ENCODE measurements around the gene WBP2NL.

WBP2NL gene

DNA sequence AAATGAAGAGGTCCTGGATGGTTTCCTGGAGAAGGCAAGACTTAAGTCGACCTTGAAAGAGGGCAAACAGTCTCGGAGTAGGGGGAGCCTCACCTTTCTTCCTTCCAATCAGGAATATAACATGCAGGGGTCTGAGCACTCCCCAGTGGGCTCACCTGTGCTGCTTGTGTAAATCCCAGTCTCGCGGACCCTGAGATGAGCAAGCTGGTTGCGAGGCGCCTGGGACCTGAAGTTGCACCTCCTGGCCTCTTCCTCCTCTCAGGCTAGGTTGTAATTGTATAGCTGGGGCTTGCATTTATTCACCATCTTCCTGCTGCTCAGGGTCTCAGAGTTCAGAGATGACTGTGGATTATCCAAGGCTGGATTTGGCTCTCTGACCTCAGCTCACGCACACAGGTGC is 7.5 kb upstream of the WBP2NL start:
- TF ChIP-seq, protein P1, sequence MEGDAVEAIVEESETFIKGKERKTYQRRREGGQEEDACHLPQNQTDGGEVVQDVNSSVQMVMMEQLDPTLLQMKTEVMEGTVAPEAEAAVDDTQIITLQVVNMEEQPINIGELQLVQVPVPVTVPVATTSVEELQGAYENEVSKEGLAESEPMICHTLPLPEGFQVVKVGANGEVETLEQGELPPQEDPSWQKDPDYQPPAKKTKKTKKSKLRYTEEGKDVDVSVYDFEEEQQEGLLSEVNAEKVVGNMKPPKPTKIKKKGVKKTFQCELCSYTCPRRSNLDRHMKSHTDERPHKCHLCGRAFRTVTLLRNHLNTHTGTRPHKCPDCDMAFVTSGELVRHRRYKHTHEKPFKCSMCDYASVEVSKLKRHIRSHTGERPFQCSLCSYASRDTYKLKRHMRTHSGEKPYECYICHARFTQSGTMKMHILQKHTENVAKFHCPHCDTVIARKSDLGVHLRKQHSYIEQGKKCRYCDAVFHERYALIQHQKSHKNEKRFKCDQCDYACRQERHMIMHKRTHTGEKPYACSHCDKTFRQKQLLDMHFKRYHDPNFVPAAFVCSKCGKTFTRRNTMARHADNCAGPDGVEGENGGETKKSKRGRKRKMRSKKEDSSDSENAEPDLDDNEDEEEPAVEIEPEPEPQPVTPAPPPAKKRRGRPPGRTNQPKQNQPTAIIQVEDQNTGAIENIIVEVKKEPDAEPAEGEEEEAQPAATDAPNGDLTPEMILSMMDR (conservative IDR thresholded peaks at IDR 0.05; ENCODE audit: control insufficient read depth, insufficient read depth, low read depth, low read length): no peak
- no peak for DNase-seq (ENCODE audit: low read depth)

DNA sequence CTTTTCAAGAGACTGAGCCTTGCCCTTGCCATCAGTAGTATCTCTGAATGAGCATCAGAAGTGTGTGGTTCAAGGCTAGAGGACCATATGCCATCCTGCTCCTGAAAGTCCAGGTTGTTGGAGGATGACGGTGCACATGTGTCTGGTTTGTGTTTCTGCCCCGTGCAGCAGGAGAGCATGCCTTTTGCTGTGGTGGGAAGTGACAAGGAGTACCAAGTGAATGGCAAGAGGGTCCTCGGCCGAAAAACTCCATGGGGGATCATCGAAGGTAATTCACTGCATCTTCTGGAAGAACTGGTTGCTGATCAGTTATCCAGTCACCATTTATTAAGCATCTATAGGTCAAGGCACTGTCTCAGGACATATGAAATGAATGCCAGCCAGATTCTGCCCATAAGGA is 6.1 kb upstream of the WBP2NL start:
- DNase-seq (ENCODE audit: low read depth): no peak
- H3K4me3 ChIP-seq (ENCODE audit: control insufficient read depth, low read depth, low read length): no peak overlapping the region
- TF ChIP-seq, protein P1 (conservative IDR thresholded peaks at IDR 0.05; ENCODE audit: control insufficient read depth, insufficient read depth, low read depth, low read length): no peak

More for the DNA sequence above, 7.5 kb upstream of the WBP2NL start:
- no peak overlapping the region for H3K4me3 ChIP-seq (ENCODE audit: control insufficient read depth, low read depth, low read length)

DNA sequence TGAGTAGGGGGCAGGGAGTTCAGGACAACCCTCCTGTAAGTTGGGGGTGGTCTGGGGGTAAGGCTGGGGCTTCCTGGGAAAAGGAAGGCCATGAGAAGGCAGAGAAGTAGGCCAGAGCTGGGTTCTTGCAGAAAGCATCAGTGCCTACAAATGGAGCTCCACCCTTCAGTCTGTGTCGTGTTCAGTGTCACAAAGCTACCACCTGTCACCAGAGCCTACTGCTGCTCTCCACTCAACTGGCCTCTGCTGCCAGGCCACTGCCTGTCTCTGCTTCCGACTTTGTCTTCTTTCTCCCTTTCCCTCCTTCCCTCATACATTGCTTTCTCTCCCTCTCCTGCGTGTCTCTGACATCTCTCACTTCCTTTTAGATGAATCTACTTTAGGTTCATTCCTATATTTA is 3.4 kb upstream of the WBP2NL start:
- no peak overlapping the region for H3K4me3 ChIP-seq (ENCODE audit: control insufficient read depth, low read depth, low read length)
- DNase-seq (ENCODE audit: low read depth): no peak
- TF ChIP-seq, protein P1 (conservative IDR thresholded peaks at IDR 0.05; ENCODE audit: control insufficient read depth, insufficient read depth, low read depth, low read length): no peak

DNA sequence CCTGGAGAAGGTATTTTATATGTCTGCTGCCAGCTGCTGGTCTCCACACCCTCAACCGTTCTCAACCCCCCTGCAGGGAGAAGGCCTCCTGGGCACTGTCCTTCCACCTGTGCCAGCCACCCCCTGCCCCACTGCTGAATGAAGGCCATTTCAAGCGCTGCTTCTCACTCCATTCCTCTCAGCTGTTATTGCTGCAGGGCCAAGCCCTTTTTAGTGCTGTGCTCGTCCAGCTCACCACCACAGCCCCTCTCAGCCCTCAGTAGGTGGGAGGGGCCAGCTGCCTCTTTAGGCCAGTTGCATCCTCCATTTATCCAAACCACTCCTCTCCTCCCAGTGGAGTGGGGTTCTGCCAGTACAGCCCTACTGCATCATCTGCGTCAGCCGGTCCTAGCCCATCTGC is 1.8 kb upstream of the WBP2NL start:
- H3K4me3 ChIP-seq (ENCODE audit: control insufficient read depth, low read depth, low read length): no peak overlapping the region
- TF ChIP-seq, protein P1 (conservative IDR thresholded peaks at IDR 0.05; ENCODE audit: control insufficient read depth, insufficient read depth, low read depth, low read length): no peak
- no peak for DNase-seq (ENCODE audit: low read depth)

DNA sequence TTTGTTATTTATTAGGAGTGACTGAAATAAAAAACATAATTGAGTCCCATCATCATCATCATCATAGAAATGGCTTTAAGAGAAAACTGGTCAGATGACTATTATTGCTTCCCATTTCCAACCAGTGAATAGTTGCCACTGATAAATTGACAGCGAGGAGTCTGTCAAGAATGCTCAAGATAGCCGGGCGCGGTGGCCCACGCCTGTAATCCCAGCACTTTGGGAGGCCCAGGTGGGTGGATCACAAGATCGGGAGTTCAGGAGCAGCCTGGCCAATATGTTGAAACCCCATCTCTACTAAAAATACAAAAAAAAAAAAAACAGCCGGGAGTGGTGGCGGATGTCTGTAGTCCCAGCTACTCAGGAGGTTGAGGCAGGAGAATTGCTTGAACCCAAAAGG is 1.9 kb downstream of the WBP2NL start:
- H3K4me3 ChIP-seq (ENCODE audit: control insufficient read depth, low read depth, low read length): no peak overlapping the region
- TF ChIP-seq, protein P1 (conservative IDR thresholded peaks at IDR 0.05; ENCODE audit: control insufficient read depth, insufficient read depth, low read depth, low read length): no peak
- no peak for DNase-seq (ENCODE audit: low read depth)

DNA sequence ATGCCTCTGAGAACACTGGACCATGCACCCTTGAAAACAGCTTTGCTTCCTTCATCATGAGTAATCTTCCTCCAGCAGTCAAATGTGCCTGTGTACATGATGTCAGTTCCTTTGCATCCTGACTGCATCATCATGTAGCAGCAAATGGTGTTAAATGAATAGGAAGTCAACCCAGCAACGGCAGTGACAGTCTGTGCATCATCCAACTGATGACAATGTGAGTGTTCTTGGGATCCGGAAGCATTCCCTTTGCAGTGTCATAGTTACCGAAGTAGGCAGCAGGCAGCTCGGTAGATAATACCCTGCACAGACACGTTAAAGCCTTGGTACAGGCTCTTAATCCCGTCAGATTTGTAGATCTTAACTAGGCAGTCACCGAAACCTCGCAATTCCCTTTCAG is 2.5 kb downstream of the WBP2NL start:
- DNase-seq (ENCODE audit: low read depth): peak; percentile 33
- H3K4me3 ChIP-seq (ENCODE audit: control insufficient read depth, low read depth, low read length): no peak overlapping the region
- TF ChIP-seq, protein P1 (conservative IDR thresholded peaks at IDR 0.05; ENCODE audit: control insufficient read depth, insufficient read depth, low read depth, low read length): no peak

DNA sequence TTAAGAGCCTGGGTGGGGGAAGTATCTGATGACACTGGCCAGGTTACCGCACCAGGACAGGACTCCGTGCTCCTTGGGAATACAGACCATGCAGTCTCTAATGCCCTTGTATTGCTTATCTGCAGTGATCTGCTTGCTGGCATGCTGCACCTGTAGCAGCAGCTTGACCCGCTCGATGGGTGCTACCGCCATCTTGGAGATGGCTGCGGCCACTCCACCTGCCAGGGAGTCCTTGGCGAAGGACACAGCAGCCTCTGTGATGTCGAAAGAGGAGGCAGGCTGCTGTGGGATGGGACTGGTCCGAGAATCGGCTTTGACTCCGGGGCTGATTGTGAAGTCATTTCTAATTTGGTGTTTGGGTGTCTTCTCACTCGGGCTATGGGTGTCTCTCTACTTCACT is 3.1 kb downstream of the WBP2NL start:
- TF ChIP-seq, protein P1 (conservative IDR thresholded peaks at IDR 0.05; ENCODE audit: control insufficient read depth, insufficient read depth, low read depth, low read length): no peak

More for the DNA sequence above, 3.1 kb downstream of the WBP2NL start:
- no peak for DNase-seq (ENCODE audit: low read depth)
- no peak overlapping the region for H3K4me3 ChIP-seq (ENCODE audit: control insufficient read depth, low read depth, low read length)
